Measurements from ENCODE around the gene ELAVL3.

Gene ELAVL3

GRCh38 chr19:11405846-11406643 is 74.8 kb downstream of the ELAVL3 start:
- peak; percentile 39 for DNase-seq

- no peak for DNase-seq
Measured at GRCh38 chr19:11404588-11405222, 76.1 kb downstream of the ELAVL3 start.

GRCh38 chr19:11401808-11402543 is 78.9 kb downstream of the ELAVL3 start:
- no peak for DNase-seq

All from activated CD4-positive, alpha-beta T cell treated with anti-CD3 and anti-CD28 coated beads, Interleukin-2, amount 50 U/mL, for 1 hour (primary cell).